GM12874 (cell line): ENCODE results near the gene C3orf18.

Experiments used
- TF ChIP-seq, protein P1 (sequence below): IDR thresholded peaks from 2 replicates; pipeline ENCODE4 v1.5.1; 2011; ENCODE audit warnings: low read depth, mild to moderate bottlenecking, control low read depth, low read length, moderate library complexity; ENCODE audit not compliant: insufficient read depth

The C3orf18 gene

DNA sequence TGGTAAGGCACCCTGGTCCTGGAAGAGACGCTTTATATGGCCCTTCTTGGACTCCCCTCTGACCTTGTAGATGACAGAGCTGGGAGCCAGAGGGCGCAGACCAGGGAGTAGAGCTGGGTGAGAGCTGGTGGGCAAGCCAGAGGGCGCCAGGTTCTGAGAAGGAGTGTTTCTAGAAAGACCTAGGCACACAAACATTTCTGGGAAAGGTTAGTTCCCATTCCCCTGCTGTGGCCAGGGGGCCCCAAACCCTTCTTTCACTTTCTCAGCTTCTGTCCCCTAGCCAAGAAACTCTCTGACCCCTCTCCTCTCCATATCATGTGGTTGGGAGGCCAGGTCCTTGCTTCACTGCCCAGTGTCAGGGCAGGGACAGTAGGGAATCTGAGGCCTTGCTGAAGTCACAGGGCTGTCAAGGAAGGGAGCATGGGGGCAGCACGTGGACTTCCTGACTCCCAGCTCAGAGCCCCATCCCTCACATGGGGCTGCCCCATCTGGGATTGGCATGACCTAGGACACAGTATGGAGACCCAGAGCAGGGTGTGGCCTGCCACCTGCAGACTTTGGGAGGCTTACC, 5.3 kb upstream of the C3orf18 start:
- TF ChIP-seq, protein P1, sequence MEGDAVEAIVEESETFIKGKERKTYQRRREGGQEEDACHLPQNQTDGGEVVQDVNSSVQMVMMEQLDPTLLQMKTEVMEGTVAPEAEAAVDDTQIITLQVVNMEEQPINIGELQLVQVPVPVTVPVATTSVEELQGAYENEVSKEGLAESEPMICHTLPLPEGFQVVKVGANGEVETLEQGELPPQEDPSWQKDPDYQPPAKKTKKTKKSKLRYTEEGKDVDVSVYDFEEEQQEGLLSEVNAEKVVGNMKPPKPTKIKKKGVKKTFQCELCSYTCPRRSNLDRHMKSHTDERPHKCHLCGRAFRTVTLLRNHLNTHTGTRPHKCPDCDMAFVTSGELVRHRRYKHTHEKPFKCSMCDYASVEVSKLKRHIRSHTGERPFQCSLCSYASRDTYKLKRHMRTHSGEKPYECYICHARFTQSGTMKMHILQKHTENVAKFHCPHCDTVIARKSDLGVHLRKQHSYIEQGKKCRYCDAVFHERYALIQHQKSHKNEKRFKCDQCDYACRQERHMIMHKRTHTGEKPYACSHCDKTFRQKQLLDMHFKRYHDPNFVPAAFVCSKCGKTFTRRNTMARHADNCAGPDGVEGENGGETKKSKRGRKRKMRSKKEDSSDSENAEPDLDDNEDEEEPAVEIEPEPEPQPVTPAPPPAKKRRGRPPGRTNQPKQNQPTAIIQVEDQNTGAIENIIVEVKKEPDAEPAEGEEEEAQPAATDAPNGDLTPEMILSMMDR, result no peak

DNA sequence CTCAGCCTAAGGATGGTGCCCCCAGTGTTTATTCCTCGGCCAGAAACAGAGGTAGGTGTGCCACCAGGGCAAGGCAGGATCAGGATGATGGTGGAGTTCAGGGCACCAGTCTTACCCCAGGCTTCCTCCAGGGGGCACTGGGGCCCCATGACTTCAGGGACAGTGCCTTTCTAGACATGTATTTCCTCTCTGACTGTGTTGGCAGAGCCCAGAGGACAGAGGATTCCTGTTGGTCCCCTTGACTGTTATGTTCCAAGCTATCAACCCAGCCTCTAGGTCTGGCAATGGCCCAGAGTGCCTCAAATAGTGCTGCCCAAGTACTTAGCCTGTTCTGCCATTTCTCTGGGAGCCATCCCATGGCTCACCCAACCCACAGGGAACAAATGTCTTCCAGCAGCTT, 4.6 kb upstream of the C3orf18 start:
- TF ChIP-seq, protein P1, result peak; percentile 95

DNA sequence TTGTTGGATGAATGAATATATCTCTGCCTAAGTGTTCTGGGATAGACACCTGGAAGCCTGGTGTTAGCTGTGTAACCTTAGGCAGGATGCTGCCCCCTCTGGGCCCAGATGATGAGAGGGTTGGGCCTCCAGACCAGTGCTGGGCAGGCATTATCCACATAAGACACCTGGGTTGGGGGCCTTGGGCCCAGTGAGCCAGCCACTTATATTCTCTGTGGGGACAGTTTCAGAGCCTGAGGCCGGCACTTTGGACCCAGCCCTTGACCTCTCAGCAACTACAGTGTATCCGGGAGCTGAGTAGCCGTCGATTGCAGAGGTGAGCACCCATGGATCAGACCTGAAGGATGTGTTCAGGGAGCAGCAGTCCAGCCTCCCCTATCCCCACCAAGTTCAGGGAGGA, 3.9 kb upstream of the C3orf18 start:
- TF ChIP-seq, protein P1, result no peak

DNA sequence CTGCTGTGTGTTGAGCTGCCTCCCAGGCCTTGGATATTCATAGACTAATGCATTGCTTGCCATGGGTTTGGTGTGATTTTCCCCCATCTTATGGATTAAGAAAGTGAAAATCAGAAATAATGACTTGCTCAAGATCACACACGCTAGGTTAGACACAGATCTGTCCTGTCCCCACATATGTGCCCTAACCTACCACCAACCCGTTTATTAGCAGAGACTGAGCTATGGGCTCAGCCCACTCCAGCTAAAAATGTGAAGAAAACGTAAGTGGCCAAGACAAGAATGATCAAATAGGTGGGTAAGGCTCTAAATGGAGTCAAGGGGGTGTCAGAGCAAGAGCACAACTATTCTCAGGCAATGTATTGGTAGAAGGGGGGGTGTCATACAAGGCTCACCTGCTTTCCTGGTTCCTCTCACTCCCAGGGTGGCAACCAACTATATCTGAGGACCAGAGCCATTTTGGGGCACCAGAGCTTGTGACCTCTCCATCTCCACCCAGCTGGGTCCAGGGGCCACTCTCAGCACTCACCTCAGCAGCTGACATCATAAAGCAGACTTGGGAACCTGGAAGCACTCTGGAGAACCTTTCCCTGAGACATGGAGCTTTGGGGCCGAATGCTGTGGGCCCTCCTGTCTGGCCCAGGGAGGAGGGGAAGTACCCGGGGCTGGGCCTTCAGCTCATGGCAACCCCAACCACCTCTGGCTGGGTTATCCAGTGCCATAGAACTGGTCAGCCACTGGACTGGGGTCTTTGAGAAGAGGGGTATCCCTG, 3.1 kb upstream of the C3orf18 start:
- TF ChIP-seq, protein P1, result no peak

DNA sequence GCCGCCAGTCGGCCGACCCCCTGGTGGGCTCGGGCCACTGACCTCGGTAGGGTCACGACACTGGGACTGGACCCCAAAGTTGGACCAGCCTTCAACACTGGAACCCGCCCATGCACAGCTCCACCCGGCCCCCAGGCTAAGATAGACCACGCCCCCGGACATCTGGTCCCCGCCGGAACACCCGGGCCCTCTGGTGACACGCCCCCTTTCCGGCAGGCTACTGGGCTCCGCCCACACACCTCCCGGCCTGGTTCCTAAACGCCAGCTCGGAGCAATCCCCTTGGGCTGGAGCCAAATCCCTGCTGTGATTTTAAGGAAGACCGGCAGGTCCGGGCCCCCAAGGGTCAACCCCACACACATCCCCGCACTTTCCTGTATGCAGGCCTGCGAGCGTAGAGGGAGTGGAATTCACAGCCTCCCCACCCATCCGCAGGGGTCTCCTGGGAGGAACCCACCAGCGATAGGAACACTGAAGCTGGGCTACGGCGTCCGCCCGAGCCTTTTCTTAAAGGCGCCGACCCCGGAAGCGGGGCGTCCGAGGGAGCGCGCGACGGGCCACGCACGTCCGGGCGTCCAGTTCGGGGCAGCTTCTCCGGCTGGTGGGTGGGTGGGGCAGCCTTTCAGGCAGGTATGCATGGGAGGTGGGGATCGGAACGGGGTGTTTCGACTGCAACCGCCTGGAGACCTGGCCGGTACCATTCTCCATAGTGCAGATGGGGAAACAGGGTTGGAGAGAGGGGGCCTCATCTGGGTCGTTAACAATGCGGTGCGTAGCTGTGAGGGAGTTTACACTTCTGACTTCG, 1.6 kb upstream of the C3orf18 start, which contains the start of gene HEMK1:
HEMK1 (plus strand) TSS at position 576 of the 803 bp plus-strand sequence. CDS start 1,583 bp downstream, outside the sequence.
- TF ChIP-seq, protein P1, result no peak

DNA sequence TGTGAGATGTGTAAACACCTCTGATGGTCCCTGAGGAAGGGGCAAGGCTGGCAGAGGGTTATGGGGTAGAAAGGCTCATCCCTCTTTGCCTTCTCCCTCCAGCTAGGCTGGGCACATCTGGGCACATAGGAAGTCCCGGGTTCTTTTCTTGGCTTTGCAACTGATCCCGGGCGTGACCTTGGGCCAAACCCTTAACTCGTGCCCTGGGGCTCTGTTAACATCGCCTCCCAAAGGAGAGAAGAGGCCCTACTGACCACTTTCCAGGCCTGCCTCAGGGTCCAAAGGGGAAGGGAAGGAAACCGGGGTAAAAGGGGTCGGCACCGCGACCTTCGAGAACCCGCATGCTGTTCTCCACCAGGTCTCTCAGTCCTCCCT, 549 bp downstream of the C3orf18 start:
- TF ChIP-seq, protein P1, result no peak

DNA sequence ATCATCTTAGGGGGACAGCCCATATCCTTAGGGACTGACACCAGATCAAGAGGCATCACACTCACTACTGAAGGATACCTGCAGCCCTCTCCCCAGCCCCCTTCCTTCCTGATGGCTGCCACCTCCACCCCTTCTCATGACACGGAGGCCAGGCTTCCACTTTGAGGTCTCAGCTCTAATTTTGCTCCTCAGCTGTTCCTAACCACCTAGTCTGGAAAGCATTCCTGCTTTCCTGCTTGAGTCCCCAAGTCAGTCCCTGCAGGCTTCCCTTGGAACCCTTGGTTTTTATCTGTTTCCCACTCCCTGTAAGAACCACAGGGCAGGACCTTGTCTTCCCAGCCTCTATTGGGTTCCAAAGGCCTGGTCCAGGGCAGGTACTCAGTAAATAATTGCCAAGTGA, 3.2 kb downstream of the C3orf18 start:
- TF ChIP-seq, protein P1, result no peak
